K562 (cell line): ENCODE measurements around the gene POLR2L. TPM values are rescaled to one million over a fixed set of nuclear protein-coding genes. Genes with fewer than 3 reads are reported as not detected.
A peak's percentile ranks its signal among the peaks of the same experiment; 100 is the strongest.

Experiments used
- ATAC-seq: fragments of 200-7000 bp; cut with Tn5 transposase; 3 replicates; pipeline ENCODE4 v1.9.1; 2020; ENCODE audit warnings: moderate library complexity
- BruUV-seq: library from RNA; stranded (reverse); fragments of 400-500 nt; replicated peaks from 2 replicates; lab custom pipeline; 2021; lab: Mats Ljungman, UMichigan
- CTCF ChIA-PET: fragments of 300-600 bp; formaldehyde crosslinking; extraction: SDS; loops from one replicate; lab custom pipeline; 2021; ENCODE audit warnings: low intra/inter-chr PET ratio; lab: Yijun Ruan, JAX
- POLR2A ChIA-PET: fragments of 300-600, 350-650 bp; sonication (Branson Sonifier 250); formaldehyde crosslinking; extraction: SDS; loops from one replicate; lab custom pipeline; 2021; ENCODE audit warnings: antibody characterized with exemption, inconsistent platforms; lab: Yijun Ruan, JAX
- DNase-seq, 4 experiments: peaks; one replicate each; pipeline versions ENCODE4 v3.0.0 to v3.0.0-alpha.2; 2011 to 2018; ENCODE audit warnings: low spot score in 3 of 4, mixed read lengths in 3 of 4; ENCODE audit errors: extremely low read depth in 1 of 4
- FAIRE-seq: peaks from 2 replicates; lab custom pipeline; 2011; peaks lifted over from hg19 to GRCh38; lab: Jason Lieb, UNC
- H2AFZ ChIP-seq: 2 replicates; pipeline ENCODE4 v1.6.0; 2011; ENCODE audit warnings: low read depth, low read length, control low read depth, inconsistent platforms
- H3K27ac ChIP-seq: fragments of 200-600 bp; 3 replicates; pipeline ENCODE4 v1.8.0; 2011; ENCODE audit warnings: low read depth, mild to moderate bottlenecking, control low read depth, inconsistent platforms, low read length, moderate library complexity, mixed read lengths; ENCODE audit errors: extremely low read depth
- H3K27me3 ChIP-seq, 2 experiments: fragments of 300-600 bp in 1 of 2; 2 replicates in 1 of 2; 3 replicates in 1 of 2; pipeline versions ENCODE4 v1.6.0 to v1.8.0; 2011; ENCODE audit warnings: inconsistent platforms in 2 of 2, low read length in 2 of 2, mild to moderate bottlenecking in 1 of 2, mixed read lengths in 1 of 2, moderate library complexity in 1 of 2; ENCODE audit not compliant: control insufficient read depth in 2 of 2, insufficient read depth in 2 of 2
- H3K36me3 ChIP-seq: fragments of 300-600 bp; 3 replicates; pipeline ENCODE4 v1.8.0; 2011; ENCODE audit warnings: mild to moderate bottlenecking, low read length, inconsistent platforms; ENCODE audit not compliant: control insufficient read depth, insufficient read depth
- H3K4me1 ChIP-seq, 2 experiments: fragments of 200-600 bp in 1 of 2; replicated peaks in 1 of 2; 2 replicates in 1 of 2; 3 replicates in 1 of 2; pipeline versions ENCODE4 v1.5.1 to v1.8.0; 2011; ENCODE audit warnings: inconsistent platforms in 2 of 2, low read length in 2 of 2, mild to moderate bottlenecking in 1 of 2, mixed read lengths in 1 of 2, moderate library complexity in 1 of 2; ENCODE audit not compliant: control insufficient read depth in 2 of 2, insufficient read depth in 2 of 2
- H3K4me2 ChIP-seq: 2 replicates; pipeline ENCODE4 v1.6.1; 2011; ENCODE audit warnings: low read length, control low read depth, inconsistent platforms, mixed read lengths; ENCODE audit not compliant: insufficient read depth
- H3K4me3 ChIP-seq: fragments of 200-600 bp; sonication (generic), shearing (Covaris generic); 2 replicates; pipeline ENCODE4 v1.5.1; 2016; ENCODE audit warnings: control low read depth, inconsistent platforms
- H3K79me2 ChIP-seq: fragments of 200-600 bp; 3 replicates; pipeline ENCODE4 v1.8.0; 2011; ENCODE audit warnings: low read length, inconsistent platforms; ENCODE audit not compliant: control insufficient read depth, insufficient read depth
- H3K9ac ChIP-seq, 2 experiments: 2 replicates each; pipeline versions ENCODE4 v1.6.0 to v1.6.1; 2011; ENCODE audit warnings: low read depth in 2 of 2, low read length in 2 of 2, control low read depth in 1 of 2, inconsistent platforms in 1 of 2, mild to moderate bottlenecking in 1 of 2, mixed read lengths in 1 of 2; ENCODE audit not compliant: insufficient read depth in 1 of 2
- H3K9me1 ChIP-seq: one replicate; pipeline ENCODE4 v1.6.0; 2011; ENCODE audit warnings: inconsistent platforms, mild to moderate bottlenecking, low read length, moderate library complexity; ENCODE audit not compliant: control insufficient read depth, insufficient read depth
- H3K9me3 ChIP-seq: replicated peaks from 2 replicates; pipeline ENCODE4 v1.5.1; 2011; ENCODE audit warnings: low read depth, low read length, inconsistent platforms; ENCODE audit not compliant: control insufficient read depth, insufficient read depth
- H4K20me1 ChIP-seq: replicated peaks from 2 replicates; pipeline ENCODE4 v1.6.1; 2011; ENCODE audit warnings: low read length, inconsistent platforms, mixed read lengths; ENCODE audit not compliant: control insufficient read depth, insufficient read depth
- CBFB ChIP-seq: sonication (generic); formaldehyde crosslinking; IDR thresholded peaks from 2 replicates; pipeline ENCODE4 v1.4.0; 2020; ENCODE audit warnings: mild to moderate bottlenecking, missing genetic modification reagents
- CTCF ChIP-seq, 3 experiments: IDR thresholded peaks in 2 of 3; conservative IDR thresholded peaks in 1 of 3; 2 replicates each; pipeline ENCODE4 v1.5.1; 2011 to 2012; ENCODE audit warnings: low read length in 3 of 3, mild to moderate bottlenecking in 3 of 3, control low read depth in 2 of 3, improper control_type of control experiment in 1 of 3, inconsistent platforms in 1 of 3, low read depth in 1 of 3, mixed read lengths in 1 of 3, moderate library complexity in 1 of 3; ENCODE audit not compliant: insufficient read depth in 2 of 3
- CTCFL ChIP-seq: IDR thresholded peaks from 2 replicates; pipeline ENCODE4 v1.6.1; 2011; ENCODE audit warnings: borderline replicate concordance, low read depth, mild to moderate bottlenecking, moderate library complexity, low read length; ENCODE audit not compliant: insufficient read depth, poor library complexity, severe bottlenecking
- EHMT2 ChIP-seq: fragments of 450-650 bp; IDR thresholded peaks from 2 replicates; pipeline ENCODE4 v1.6.1; 2018; ENCODE audit warnings: antibody characterized with exemption
- KLF16 ChIP-seq: IDR thresholded peaks from 2 replicates; pipeline ENCODE4 v1.6.1; 2016; ENCODE audit warnings: antibody characterized with exemption
- MAFG ChIP-seq: fragments of 450-650 bp; conservative IDR thresholded peaks from 2 replicates; pipeline ENCODE4 v1.6.1; 2016; ENCODE audit warnings: missing genetic modification characterization, missing compliant biosample characterization
- PML ChIP-seq: IDR thresholded peaks from 2 replicates; pipeline ENCODE4 v1.6.1; 2012; ENCODE audit warnings: low read length, inconsistent platforms
- POLR2A ChIP-seq: fragments of 450-650 bp; conservative IDR thresholded peaks from 2 replicates; pipeline ENCODE4 v1.6.1; 2016
- POLR2G ChIP-seq: fragments of 200-400 bp; formaldehyde crosslinking; IDR thresholded peaks from 2 replicates; pipeline ENCODE4 v1.6.1; 2017; ENCODE audit warnings: low read depth, mild to moderate bottlenecking, antibody characterized with exemption, low read length, moderate library complexity
- PTRF ChIP-seq: fragments of 450-650 bp; IDR thresholded peaks from 2 replicates; pipeline ENCODE4 v1.6.1; 2016; ENCODE audit warnings: mild to moderate bottlenecking, missing genetic modification characterization, missing compliant biosample characterization
- RBFOX2 ChIP-seq: fragments of 200-400 bp; formaldehyde crosslinking; IDR thresholded peaks from 2 replicates; pipeline ENCODE4 v1.6.1; 2017; ENCODE audit warnings: low read depth, mild to moderate bottlenecking, low read length, moderate library complexity
- RBM39 ChIP-seq: fragments of 200-400 bp; formaldehyde crosslinking; optimal IDR thresholded peaks from 2 replicates; pipeline ENCODE3; 2018; ENCODE audit warnings: low read depth, low read length
- SNRNP70 ChIP-seq: fragments of 200-400 bp; formaldehyde crosslinking; optimal IDR thresholded peaks from 2 replicates; pipeline ENCODE3; 2017; ENCODE audit warnings: low read depth, low read length
- TCF7 ChIP-seq: sonication (generic); IDR thresholded peaks from 2 replicates; pipeline ENCODE4 v1.6.1; 2016; ENCODE audit warnings: antibody characterized with exemption, borderline replicate concordance
- ZNF347 ChIP-seq: fragments of 450-650 bp; formaldehyde crosslinking; IDR thresholded peaks from 2 replicates; pipeline ENCODE4 v1.4.0; 2020; ENCODE audit warnings: low read depth, mild to moderate bottlenecking, moderate library complexity
- ZNF584 ChIP-seq: fragments of 200-800 bp; sonication (Bioruptor generic); IDR thresholded peaks from 2 replicates; pipeline ENCODE4 v1.6.1; 2016; ENCODE audit warnings: low read depth, mild to moderate bottlenecking, missing genetic modification characterization, missing compliant biosample characterization
- ZNF696 ChIP-seq: fragments of 250-450 bp; sonication (Bioruptor Pico); conservative IDR thresholded peaks from 2 replicates; pipeline ENCODE4 v1.4.0; 2020; ENCODE audit warnings: mild to moderate bottlenecking, moderate library complexity
- ZZZ3 ChIP-seq: fragments of 450-650 bp; IDR thresholded peaks from 2 replicates; pipeline ENCODE4 v1.6.1; 2016; ENCODE audit warnings: antibody characterized with exemption, mild to moderate bottlenecking, moderate library complexity
- WGBS: fragments of 100-300 bp; shearing (Covaris generic); methylation state at CpG from one replicate; pipeline ENCODE4 v1.1.6; 2016; ENCODE audit warnings: low coverage, mixed read lengths; ENCODE audit not compliant: insufficient coverage; ENCODE audit errors: missing lambda C conversion rate; 5-methylcytosine and 5-hydroxymethylcytosine counted together
- in situ Hi-C: fragments of 300-500 bp; cut with MboI; formaldehyde crosslinking; loops from 4 replicates; pipeline ENCODE4 v1.15.0; 2018; ENCODE audit warnings: inconsistent platforms, mixed read lengths
- intact Hi-C: fragments of 100-400 bp; cut with micrococcal nuclease; formaldehyde crosslinking; loops from 2 replicates; pipeline ENCODE4 v1.14.2; 2022
- polyA plus RNA-seq, 8 experiments: library from polyadenylated mRNA; depleted of rRNA in 4 of 8; stranded (reverse) in 5 of 8; unstranded in 3 of 8; fragments of >200 nt; fragmentation: Nextera tagmentation in 2 of 8; fragmentation: Illumina TruSeq in 1 of 8; extraction: Ambion mirVana in 2 of 8; extraction: Trizol in 1 of 8; gene quantifications; 2 replicates each; pipeline versions ENCODE4 v1.2.1 to v1.2.3, GENCODE V29; 2011 to 2014; ENCODE audit warnings: inconsistent platforms in 1 of 8, missing spikeins in 1 of 8
- total RNA-seq, 7 experiments: library from RNA; depleted of rRNA in 6 of 7; stranded (reverse); fragments of >200 nt in 6 of 7; fragmentation: Illumina TruSeq in 2 of 7; extraction: Trizol in 2 of 7; gene quantifications; 2 replicates each; pipeline versions ENCODE4 v1.2.1 to v1.2.3, GENCODE V29; 2011 to 2021; ENCODE audit warnings: low replicate concordance in 1 of 7

The POLR2L gene
- total and polyA plus RNA-seq, 9 of the 15 experiments (the other 6 are each of a cell fraction or from before 2014, with no cell fraction given) = 38.3 to 688 (median 108) TPM

GRCh38 chr11:812390-812789 is 29.9 kb downstream of the POLR2L start (continued):
- TF ChIP-seq POLR2G = peak; percentile 64
- peak; percentile 14 for TF ChIP-seq RBM39
- no peak for TF ChIP-seq MAFG
- TF ChIP-seq ZNF347 (CRISPR knock-in tag) = no peak
- TF ChIP-seq POLR2A = peak; percentile 10; the same call in 1 of the 2 replicates
- TF ChIP-seq EHMT2 = no peak
- TF ChIP-seq SNRNP70 = peak; percentile 27
- TF ChIP-seq ZNF696 (CRISPR knock-in tag) = no peak
- no peak for TF ChIP-seq TCF7

GRCh38 chr11:811446-812245 is 30.7 kb downstream of the POLR2L start:
- CTCF ChIA-PET = interaction anchor here (0.6 kb wide), 1 partner anchor 162 kb away, joined by 6 read pairs; no protein-coding TSS in a partner anchor
- 0 out of 2 replicates have a peak, but pooled peaks have one; percentile 18 for TF ChIP-seq PML
- TF ChIP-seq PTRF (tag) = no peak
- TF ChIP-seq CTCF (IDR thresholded peaks at IDR 0.05 in 2 of 3, conservative IDR thresholded peaks at IDR 0.05 in 1 of 3; ENCODE audit: insufficient read depth in 2 of 3, low read depth in 1 of 3, low read length in 3 of 3) = peak; percentile 5 to 14 (median 7); a peak in 1 of 6 replicates
- TF ChIP-seq CTCFL = peak; percentile 19
- TF ChIP-seq SNRNP70 = peak; percentile 62
- TF ChIP-seq KLF16 = no peak
- TF ChIP-seq ZNF584 (CRISPR knock-in tag) = no peak
- TF ChIP-seq CBFB (CRISPR knock-in tag) = no peak
- peak; percentile 74 for TF ChIP-seq RBFOX2
- TF ChIP-seq ZZZ3 = no peak
- peak; percentile 14; the same call in 1 of the 2 replicates for TF ChIP-seq POLR2A

More at GRCh38 chr11:811446-812245, 30.7 kb downstream of the POLR2L start:
- Histone ChIP-seq H3K4me1 (peaks cover 17 to 52% of the 10 kb centered on the region in 2 experiments; a peak in 4 of 5 replicates), H3K27ac (peak overlapping the region; percentile 98), H4K20me1 (peaks cover 24% of the 10 kb centered on the region), H3K27me3 (no peaks in the 10 kb centered on the region), H3K36me3 (peaks cover 48% of the 10 kb centered on the region), H2AFZ (no peak overlapping the region), H3K4me2 (peak overlapping the region; percentile 100), H3K9me3 (no peaks in the 10 kb centered on the region), H3K79me2 (peaks cover 62% of the 10 kb centered on the region), H3K4me3 (peak overlapping the region; percentile 99), H3K9me1 (peaks cover 3% of the 10 kb centered on the region), H3K9ac (peak overlapping the region; percentile 94 to 98)
- intact Hi-C loops = no loop called here
- ATAC-seq = no peak
- in situ Hi-C loops = no loop called here
- no TSS peak for BruUV-seq
- DNase-seq = peak in 2 of 4 experiments; percentile 22 to 28
- 36% methylated on average over 14 of the region's 14 CpGs for WGBS
- POLR2A ChIA-PET = interaction anchor here (0.7 to 2.5 kb wide), 11 partner anchors 8 to 235 kb away, joined by 3 to 12 read pairs (median 3); partner anchors contain the start of gene PNPLA2
- no peak for FAIRE-seq
